Measurements from ENCODE around the gene IL17RE. TPM values are rescaled to one million over a fixed set of nuclear protein-coding genes. Genes with fewer than 3 reads are reported as not detected.
A peak's percentile ranks its signal among the peaks of the same experiment; 100 is the strongest.
"Not testable (repeated sequence)": the region's sequence is repeated elsewhere in the genome, so short reads cannot be mapped to it uniquely, and the experiment has no call there.

Gene IL17RE
- total RNA-seq, 2 donors from 2014 or later = 5.7 to 11.9 TPM

DNA sequence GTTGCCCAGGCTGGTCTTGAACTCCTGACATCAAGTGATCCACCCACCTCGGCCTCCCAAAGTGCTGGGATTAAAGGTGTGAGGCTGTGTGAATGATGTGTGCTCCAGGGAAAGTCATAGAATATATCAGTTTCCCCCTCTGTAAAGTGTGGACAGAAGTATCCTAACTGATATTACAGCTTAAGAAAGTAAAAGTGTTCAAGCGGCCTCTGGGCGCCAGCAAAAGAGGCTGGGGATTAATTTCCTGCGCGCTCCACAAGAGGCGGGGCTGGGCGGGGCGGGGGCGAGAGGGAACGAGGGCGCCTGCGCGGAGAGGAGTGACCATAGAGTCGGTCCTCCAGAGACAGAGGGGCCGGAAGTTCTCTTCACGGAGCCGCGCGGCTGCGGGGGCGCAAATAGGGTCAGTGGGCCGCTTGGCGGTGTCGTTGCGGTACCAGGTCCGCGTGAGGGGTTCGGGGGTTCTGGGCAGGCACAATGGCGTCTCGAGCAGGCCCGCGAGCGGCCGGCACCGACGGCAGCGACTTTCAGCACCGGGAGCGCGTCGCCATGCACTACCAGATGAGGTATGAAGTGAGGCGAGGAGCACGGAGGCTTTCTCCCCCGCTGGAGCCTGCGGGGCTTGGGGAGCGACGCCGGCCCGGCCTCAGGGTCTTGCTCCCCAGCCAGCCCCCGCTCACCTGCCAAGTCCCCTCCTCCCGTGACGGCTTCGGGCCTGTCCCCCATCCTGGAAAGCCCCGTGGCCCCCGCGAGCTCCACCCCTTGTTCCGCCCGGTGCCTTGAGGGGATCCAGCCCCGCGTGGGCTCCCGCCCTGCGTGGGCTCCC lies 12.2 kb upstream of the IL17RE start, which contains the start of gene JAGN1:
Gene JAGN1 (plus strand): TSS at position 362 of the 823 bp plus-strand sequence. CDS start 113 bp downstream, at position 475.
- Histone ChIP-seq H3K27me3 (replicated peaks; ENCODE audit: insufficient read depth) (no peaks in the 10 kb centered on the region), H3K27ac (peak within 1 kb of the TSS; percentile 87 to 97), H3K36me3 (peaks cover 7% of the 10 kb centered on the region), H3K4me3 (peak within 1 kb of the TSS; percentile 100), H3K4me1 (ENCODE audit: control insufficient read depth in 1 of 2, low read depth in 2 of 2) (peaks cover 10 to 15% of the 10 kb centered on the region in 2 donors), H3K9me3 (no peaks in the 10 kb centered on the region)
- TF ChIP-seq, protein P1, sequence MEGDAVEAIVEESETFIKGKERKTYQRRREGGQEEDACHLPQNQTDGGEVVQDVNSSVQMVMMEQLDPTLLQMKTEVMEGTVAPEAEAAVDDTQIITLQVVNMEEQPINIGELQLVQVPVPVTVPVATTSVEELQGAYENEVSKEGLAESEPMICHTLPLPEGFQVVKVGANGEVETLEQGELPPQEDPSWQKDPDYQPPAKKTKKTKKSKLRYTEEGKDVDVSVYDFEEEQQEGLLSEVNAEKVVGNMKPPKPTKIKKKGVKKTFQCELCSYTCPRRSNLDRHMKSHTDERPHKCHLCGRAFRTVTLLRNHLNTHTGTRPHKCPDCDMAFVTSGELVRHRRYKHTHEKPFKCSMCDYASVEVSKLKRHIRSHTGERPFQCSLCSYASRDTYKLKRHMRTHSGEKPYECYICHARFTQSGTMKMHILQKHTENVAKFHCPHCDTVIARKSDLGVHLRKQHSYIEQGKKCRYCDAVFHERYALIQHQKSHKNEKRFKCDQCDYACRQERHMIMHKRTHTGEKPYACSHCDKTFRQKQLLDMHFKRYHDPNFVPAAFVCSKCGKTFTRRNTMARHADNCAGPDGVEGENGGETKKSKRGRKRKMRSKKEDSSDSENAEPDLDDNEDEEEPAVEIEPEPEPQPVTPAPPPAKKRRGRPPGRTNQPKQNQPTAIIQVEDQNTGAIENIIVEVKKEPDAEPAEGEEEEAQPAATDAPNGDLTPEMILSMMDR (IDR thresholded peaks at IDR 0.05) = peak; percentile 20
- DNase-seq (ENCODE audit: low spot score) = peak; percentile 68
- ATAC-seq (ENCODE audit: insufficient number of reproducible peaks, low FRiP score, low read depth) = peak; percentile 91

DNA sequence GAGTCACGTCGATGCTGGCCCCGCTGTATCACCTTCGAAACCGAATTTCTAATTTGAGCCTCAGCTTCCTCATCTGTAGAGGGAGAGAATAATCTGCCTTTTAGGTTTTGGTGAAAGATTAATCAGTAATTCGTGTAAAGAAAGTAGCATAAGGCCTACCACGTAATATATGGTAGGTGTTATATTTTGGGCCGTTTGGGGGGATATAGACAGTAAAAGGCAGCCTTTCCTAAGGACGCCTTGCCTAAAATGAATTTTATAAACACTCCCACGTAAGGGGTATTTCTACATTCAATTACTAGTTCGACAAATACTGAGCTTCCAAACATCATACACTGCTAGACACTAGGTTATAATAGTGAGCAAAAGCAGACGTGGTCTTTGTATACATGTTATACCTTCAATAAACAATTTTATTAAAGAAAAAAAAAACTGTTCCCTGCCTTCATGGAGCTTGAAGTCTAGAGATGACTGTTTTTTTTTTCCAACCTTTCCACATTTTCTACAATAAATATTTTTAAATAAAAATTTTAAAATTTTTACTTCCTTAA lies 11.5 kb upstream of the IL17RE start:
- ATAC-seq (ENCODE audit: insufficient number of reproducible peaks, low FRiP score, low read depth) = no peak
- TF ChIP-seq, protein P1 (IDR thresholded peaks at IDR 0.05) = no peak
- Histone ChIP-seq H3K4me3 (peak overlapping the region; percentile 100), H3K27me3 (replicated peaks; ENCODE audit: insufficient read depth) (no peaks in the 10 kb centered on the region), H3K9me3 (no peaks in the 10 kb centered on the region), H3K36me3 (peaks cover 7% of the 10 kb centered on the region), H3K27ac (peak overlapping the region; percentile 87 to 97), H3K4me1 (ENCODE audit: control insufficient read depth in 1 of 2, low read depth in 2 of 2) (peaks cover 10 to 15% of the 10 kb centered on the region in 2 donors)
- DNase-seq (ENCODE audit: low spot score) = no peak

DNA sequence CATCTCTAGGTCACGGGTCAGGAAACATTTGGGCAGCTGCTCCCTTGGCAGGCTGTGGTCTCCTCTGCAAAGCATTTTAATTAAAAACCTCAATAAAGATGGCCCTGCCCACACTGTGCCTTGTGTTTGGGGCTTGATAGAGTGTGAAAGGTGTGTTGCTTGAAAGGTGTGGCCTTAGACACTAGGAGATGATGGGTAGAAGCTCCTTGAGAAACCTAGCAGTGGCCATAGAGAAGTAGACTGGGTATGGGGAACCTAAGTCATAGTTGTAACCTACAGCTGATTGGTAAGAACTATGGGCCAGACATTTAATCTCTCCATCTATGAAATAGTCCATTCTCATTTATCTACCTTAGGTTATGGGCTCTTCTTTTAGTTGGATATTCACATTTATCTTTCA lies 8.9 kb upstream of the IL17RE start:
- no peak overlapping the region for H3K4me3 ChIP-seq
- peaks cover 7% of the 10 kb centered on the region for H3K36me3 ChIP-seq
- ATAC-seq (ENCODE audit: insufficient number of reproducible peaks, low FRiP score, low read depth) (no peak), DNase-seq (ENCODE audit: low spot score) (no peak)
- H3K9me3 ChIP-seq = no peaks in the 10 kb centered on the region
- peak overlapping the region in 1 of 2 donors; percentile 0 for H3K27ac ChIP-seq
- H3K4me1 ChIP-seq (ENCODE audit: control insufficient read depth in 1 of 2, low read depth in 2 of 2) = peaks cover 15 to 31% of the 10 kb centered on the region in 2 donors
- H3K27me3 ChIP-seq (replicated peaks; ENCODE audit: insufficient read depth) = no peaks in the 10 kb centered on the region
- TF ChIP-seq, protein P1 (IDR thresholded peaks at IDR 0.05) = no peak

DNA sequence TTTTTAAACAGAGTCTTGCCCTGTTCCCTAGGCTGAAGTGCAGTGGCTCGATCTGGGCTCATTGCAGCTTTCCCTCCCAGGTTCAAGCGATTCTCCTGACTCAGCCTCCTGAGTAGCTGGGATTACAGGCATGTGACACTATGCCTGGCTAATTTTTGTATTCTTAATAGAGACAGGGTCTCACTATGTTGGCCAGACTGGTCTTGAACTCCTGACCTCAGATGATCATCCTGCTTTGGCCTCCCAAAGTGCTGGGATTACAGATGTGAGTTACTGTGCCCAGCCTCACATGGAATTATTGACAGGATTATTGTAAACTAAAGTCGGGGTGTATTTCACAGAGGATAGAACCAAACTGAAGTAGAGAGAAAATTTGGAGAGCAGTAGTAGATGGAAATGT lies 6.9 kb upstream of the IL17RE start:
- not testable (repeated sequence) for ATAC-seq (ENCODE audit: insufficient number of reproducible peaks, low FRiP score, low read depth); H3K27ac ChIP-seq; H3K36me3 ChIP-seq; H3K9me3 ChIP-seq; H3K27me3 ChIP-seq (replicated peaks; ENCODE audit: insufficient read depth); DNase-seq (ENCODE audit: low spot score); H3K4me3 ChIP-seq
- peaks cover 13 to 33% of the 10 kb centered on the region in 2 donors for H3K4me1 ChIP-seq (ENCODE audit: control insufficient read depth in 1 of 2, low read depth in 2 of 2)

DNA sequence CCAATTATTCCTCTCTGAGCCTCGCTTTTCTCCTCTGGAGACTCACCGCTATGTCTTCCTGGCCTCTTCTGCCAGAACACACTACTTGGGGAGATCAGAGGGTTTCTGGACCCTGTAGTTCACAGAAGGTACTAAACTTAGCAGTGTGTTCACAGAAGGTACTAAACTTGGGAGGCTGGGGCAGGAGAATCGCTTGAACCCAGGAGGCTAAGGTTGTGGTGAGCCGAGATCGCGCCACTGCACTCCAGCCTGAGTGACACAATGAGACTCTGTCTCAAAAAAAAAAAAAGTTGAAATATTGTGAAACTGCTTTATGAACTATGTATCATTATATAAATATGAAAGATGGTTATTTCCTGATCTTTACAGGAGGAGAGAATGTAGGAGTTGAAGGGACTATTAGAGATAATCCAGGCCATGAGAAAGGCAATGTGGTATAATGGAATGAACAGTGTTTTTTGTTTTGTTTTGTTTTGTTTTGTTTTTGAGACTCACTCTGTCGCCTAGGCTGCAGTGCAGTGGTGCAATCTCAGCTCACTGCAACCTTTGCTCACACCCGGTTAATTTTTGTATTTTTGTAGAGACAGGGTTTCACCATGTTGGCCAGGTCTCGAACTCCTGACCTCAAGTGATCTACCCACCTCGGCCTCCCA lies 5.8 kb upstream of the IL17RE start:
- not testable (repeated sequence) for DNase-seq (ENCODE audit: low spot score); H3K27ac ChIP-seq; H3K27me3 ChIP-seq (replicated peaks; ENCODE audit: insufficient read depth); H3K36me3 ChIP-seq; H3K9me3 ChIP-seq; H3K4me3 ChIP-seq; ATAC-seq (ENCODE audit: insufficient number of reproducible peaks, low FRiP score, low read depth)
- H3K4me1 ChIP-seq (ENCODE audit: control insufficient read depth in 1 of 2, low read depth in 2 of 2) = peaks cover 5 to 24% of the 10 kb centered on the region in 2 donors

Measured in thoracic aorta (tissue), 2 donors.